C4-2B (cell line): ENCODE measurements around the gene LSM3.

Experiments
- CTCF ChIP-seq: fragments of 450-650 bp; conservative IDR thresholded peaks from 2 replicates; pipeline ENCODE4 v1.5.1; 2017; ENCODE audit warnings: mild to moderate bottlenecking
- ZFX ChIP-seq: fragments of 450-650 bp; IDR thresholded peaks from 2 replicates; pipeline ENCODE4 v1.6.1; 2017

- TF ChIP-seq CTCF, result no peak
- TF ChIP-seq ZFX, result no peak
Observed at GRCh38 chr3:14138878-14139655, 39.5 kb upstream of the LSM3 start.
